Inflammatory macrophage (primary cell): ENCODE results near the gene MIS12.

Source experiments
- DNase-seq, 2 donors: peaks; one replicate each; pipeline ENCODE4 v3.0.0-alpha.2; 2020 to 2022

The MIS12 gene

GRCh38 chr17:5535436-5535835, 49.1 kb downstream of the MIS12 start:
- DNase-seq, result no peak

GRCh38 chr17:5536866-5537650, 50.7 kb downstream of the MIS12 start:
- DNase-seq, result no peak

- no peak for DNase-seq
Observed at GRCh38 chr17:5539286-5539685, 52.9 kb downstream of the MIS12 start.

- no peak for DNase-seq
Observed at GRCh38 chr17:5540321-5540720, 54.0 kb downstream of the MIS12 start.
